Activated CD8-positive, alpha-beta memory T cell treated with anti-CD3 and anti-CD28 coated beads, Interleukin-2, amount 50 U/mL, for 48 hours (primary cell): ENCODE data around the gene ALKBH7.
"Not testable (repeated sequence)": the region's sequence is repeated elsewhere in the genome, so short reads cannot be mapped to it uniquely, and the experiment has no call there.

Source experiments
- DNase-seq: peaks from one replicate; pipeline ENCODE4 v3.0.0-alpha.2; 2020

ALKBH7 gene

GRCh38 chr19:6372594-6373095 lies at the start of gene ALKBH7:
ALKBH7 (plus strand) TSS chr19:6372794; CDS start chr19:6372821, 27 bp downstream.
- peak; percentile 92 for DNase-seq

- no peak for DNase-seq
Observed at GRCh38 chr19:6324757-6325156, 47.8 kb upstream of the ALKBH7 start.

GRCh38 chr19:6325614-6326013 lies 47.0 kb upstream of the ALKBH7 start:
- DNase-seq, result no peak

- DNase-seq, result no peak
Observed at GRCh38 chr19:6326815-6327214, 45.8 kb upstream of the ALKBH7 start.

GRCh38 chr19:6333439-6333838 lies 39.2 kb upstream of the ALKBH7 start, which contains the start of gene ACER1:
ACER1 (minus strand) TSS chr19:6333612; CDS start chr19:6333551, 61 bp downstream.
- DNase-seq, result no peak

GRCh38 chr19:6334490-6335285 lies 37.9 kb upstream of the ALKBH7 start:
- no peak for DNase-seq

GRCh38 chr19:6340493-6341201 lies 31.9 kb upstream of the ALKBH7 start:
- DNase-seq, result peak; percentile 59

- no peak for DNase-seq
Observed at GRCh38 chr19:6343462-6343861, 29.1 kb upstream of the ALKBH7 start.

- DNase-seq, result not testable (repeated sequence)
Observed at GRCh38 chr19:6349271-6349670, 23.3 kb upstream of the ALKBH7 start.

GRCh38 chr19:6350688-6351087 lies 21.9 kb upstream of the ALKBH7 start:
- DNase-seq, result no peak

GRCh38 chr19:6352381-6353165 lies 20.0 kb upstream of the ALKBH7 start:
- DNase-seq, result no peak

- DNase-seq, result no peak
Observed at GRCh38 chr19:6354098-6354674, 18.4 kb upstream of the ALKBH7 start.

GRCh38 chr19:6355321-6356040 lies 17.1 kb upstream of the ALKBH7 start:
- not testable (repeated sequence) for DNase-seq

GRCh38 chr19:6357174-6357573 lies 15.4 kb upstream of the ALKBH7 start:
- no peak for DNase-seq

GRCh38 chr19:6358003-6358402 lies 14.6 kb upstream of the ALKBH7 start:
- no peak for DNase-seq

GRCh38 chr19:6359568-6360341 lies 12.8 kb upstream of the ALKBH7 start:
- no peak for DNase-seq

- not testable (repeated sequence) for DNase-seq
Observed at GRCh38 chr19:6360445-6360844, 12.1 kb upstream of the ALKBH7 start.

- not testable (repeated sequence) for DNase-seq
Observed at GRCh38 chr19:6360857-6361216, 11.8 kb upstream of the ALKBH7 start.

- no peak for DNase-seq
Observed at GRCh38 chr19:6362027-6362350, 10.6 kb upstream of the ALKBH7 start.

GRCh38 chr19:6362351-6362801 lies 10.2 kb upstream of the ALKBH7 start:
- DNase-seq, result no peak

GRCh38 chr19:6364353-6364752 lies 8.2 kb upstream of the ALKBH7 start:
- no peak for DNase-seq
